Measurements from ENCODE around the gene IMPDH1.
A peak's percentile ranks its signal among the peaks of the same experiment; 100 is the strongest.
"Not testable (repeated sequence)": the region's sequence is repeated elsewhere in the genome, so short reads cannot be mapped to it uniquely, and the experiment has no call there.

Gene IMPDH1

DNA sequence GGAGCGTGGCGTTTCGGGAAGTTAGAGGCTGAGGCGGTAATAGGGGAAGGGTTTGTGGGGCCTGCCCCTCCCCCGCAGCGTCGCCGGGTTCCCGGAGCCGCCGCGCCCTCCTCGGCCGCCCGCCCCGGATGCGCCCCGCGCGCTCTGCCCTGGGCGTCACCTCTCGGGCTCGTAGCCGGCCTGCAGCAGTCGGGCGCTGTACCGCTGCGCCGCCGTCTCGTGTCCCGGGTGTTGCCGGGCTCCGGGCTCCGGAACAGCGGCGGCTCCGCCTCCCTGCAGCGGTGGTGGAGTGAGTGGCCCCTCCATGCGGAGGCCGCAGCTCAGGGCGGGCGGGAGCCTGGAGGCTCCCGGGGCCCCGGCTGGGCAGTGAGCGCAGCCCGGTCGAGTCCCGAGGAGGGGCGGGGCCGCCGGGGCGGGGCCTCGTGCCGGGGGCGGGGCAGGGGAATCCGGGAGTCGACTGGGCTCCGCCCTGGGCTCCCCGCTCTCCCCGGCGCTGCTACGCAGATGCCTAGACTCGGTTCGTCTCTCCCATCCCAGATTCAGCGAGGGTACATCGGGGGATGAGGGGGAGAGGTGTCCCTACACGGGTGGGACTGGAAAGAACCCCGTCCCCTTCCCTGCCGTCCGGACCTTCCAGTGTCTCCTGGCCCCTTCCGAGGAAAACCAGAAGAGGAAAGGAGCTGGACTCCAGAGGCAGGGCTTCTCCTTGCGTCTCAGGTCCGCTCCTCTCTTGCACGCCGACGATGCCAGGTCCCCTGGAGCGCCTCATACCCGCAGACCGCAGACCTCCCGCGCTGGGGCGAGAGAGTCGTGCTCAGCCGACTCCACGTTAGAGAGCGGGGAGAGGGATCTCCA is at the start of gene IMPDH1:
Gene IMPDH1 (minus strand): TSS at position 387 of the 855 bp plus-strand sequence. CDS start 81 bp downstream, at position 306.
- DNase-seq = peak; percentile 51 to 61

- DNase-seq = peak; percentile 21 to 76
Observed at GRCh38 chr7:128459394-128459878, 49.7 kb upstream of the IMPDH1 start.

DNA sequence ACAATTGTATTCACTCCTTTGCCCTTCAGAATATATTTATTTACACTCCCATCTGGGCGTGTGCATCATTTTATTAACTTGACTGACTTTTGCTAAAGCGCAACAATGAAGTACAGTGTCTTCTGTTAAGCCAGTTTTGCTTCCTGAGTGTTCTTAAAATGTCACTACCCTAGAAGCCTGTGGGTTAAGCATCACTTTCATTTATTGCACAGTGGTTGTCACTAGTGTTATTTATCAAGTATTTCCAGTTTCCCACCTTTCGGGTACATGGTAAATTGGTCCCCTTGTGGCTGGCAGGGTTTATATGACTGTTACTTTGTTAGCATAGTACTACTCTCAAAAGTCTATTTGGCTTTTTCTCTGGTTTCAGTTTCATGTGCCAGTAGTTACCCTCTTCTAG is 49.2 kb upstream of the IMPDH1 start:
- DNase-seq = no peak

GRCh38 chr7:128457385-128457784 is 47.6 kb upstream of the IMPDH1 start:
- not testable (repeated sequence) for DNase-seq

DNA sequence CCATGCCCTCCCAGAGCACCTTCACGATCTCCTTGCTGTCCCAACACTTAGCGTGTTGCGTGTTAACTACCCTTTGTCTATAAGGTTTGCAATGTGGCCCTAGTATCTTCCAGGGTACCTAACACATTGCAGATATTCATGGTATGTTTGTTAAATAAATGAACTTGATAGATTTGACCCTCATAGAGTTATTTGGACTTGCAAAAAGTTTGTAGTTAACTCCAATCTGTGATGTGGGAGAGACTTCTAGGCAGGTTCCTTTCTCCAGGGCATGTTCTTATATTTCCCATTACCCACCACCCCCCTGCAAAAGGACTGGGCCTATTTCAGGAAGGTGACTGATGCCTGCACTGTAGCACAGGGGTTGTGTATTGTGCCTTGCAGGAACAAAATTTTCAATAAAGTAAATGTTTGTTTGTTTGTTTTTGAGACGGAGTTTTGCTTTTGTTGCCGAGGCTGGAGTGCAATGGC is 46.5 kb upstream of the IMPDH1 start:
- DNase-seq = peak in 1 of 2 experiments; percentile 51

DNA sequence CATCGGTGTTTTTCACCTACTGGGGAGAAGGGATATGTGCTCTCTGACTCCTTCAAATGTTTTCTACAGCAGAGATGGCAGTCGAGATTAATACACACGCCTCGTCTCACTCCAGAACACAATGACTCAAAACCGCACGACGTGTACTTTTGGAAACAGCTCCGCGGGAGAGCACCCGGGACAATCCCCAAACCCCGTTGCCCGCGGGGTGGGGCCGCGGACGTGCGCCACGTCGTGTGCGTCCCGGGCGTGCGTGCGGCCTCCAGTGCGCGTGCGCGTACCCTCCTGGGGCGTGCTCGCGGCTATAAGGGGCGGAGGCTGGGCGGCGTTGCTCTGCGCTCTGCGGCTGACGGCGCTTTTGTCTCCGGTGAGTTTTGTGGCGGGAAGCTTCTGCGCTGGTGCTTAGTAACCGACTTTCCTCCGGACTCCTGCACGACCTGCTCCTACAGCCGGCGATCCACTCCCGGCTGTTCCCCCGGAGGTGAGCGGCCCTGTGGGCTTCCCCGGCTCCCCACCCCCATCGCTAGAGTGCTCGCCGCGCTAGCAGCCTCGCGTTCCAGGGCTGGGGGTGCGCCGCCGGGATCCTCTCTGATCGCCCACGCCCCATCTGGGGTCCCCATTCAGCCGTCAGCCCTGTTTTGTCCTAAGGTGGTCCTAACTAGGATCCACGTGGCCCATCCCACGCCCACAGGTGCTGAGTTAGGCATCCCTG is 45.9 kb upstream of the IMPDH1 start, which contains the start of gene HILPDA:
Gene HILPDA (plus strand): TSS at position 336 of the 712 bp plus-strand sequence. CDS start 1,391 bp downstream, outside the sequence.
- peak; percentile 95 for DNase-seq

DNA sequence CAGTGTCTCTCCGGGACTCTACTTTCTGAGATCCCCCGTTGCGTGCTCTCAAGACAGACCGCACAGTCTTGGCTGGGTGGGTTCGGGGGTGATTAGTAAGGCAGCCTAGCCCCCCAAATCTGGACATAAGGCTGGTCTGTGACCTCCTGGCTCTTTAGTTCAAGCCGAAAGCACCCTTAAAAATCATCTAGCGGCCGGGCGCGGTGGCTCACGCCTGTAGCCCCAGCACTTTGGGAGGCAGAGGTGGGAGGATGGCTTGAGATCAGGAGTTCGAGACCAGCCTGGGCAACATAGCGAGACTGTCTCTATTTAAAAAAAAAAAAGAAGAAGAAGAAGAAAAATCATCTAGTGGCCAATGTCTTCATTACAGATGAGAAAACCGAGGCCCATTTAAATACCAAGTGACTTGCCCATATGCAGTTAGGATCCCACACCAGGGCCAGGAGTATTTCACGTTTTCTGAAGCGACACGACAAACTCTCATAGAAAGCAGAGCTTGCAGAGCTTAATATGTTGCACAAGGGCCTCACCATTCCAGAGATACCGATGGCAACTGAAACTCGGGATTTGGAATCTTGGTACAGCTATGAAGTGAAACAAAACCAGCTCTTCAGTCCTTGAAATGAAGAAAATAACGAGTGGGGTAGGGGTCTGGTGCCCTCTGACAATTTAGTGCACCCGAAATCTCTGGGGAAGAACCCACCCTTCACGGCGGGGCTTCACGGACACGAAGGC is 45.2 kb upstream of the IMPDH1 start:
- DNase-seq = no peak

- DNase-seq = no peak
Observed at GRCh38 chr7:128453836-128454804, 44.3 kb upstream of the IMPDH1 start.

- DNase-seq = no peak
Observed at GRCh38 chr7:128452552-128452951, 42.8 kb upstream of the IMPDH1 start.

DNA sequence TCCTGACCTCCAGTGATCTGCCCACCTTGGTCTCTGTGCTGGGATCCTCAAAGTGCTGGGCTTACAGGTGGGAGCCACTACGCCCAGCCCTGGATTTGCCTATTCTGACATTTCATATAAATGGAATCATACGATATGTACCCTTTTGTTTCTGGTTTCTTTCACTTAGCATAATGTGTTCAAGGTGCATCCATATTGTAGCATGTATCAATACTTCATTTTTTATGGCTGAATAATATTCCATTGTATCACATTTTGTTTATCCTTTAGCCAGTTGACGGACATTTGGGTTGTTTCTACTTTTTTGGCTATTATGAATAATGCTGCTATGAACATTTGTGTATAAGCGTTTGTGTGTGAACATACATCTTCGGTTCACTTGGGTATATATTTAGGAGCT is 41.1 kb upstream of the IMPDH1 start:
- DNase-seq = no peak

DNA sequence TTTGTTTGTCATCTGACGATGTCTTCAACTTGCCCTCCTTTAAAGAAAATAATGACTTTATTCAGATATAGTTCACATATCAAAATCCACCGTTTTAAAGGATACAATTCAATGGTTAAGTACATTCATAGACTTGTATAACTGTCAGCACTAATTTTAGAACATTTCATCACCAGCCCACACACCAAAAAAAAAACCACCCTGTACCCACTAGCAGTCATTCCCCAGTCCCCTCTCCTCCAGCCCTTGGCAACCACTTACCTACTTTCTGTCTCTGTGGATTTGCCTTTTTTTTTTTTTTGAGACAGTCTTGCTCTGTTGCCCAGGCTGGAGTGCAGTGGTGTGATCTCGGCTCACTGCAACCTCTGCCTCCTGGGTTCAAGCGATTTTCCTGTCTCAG is 40.6 kb upstream of the IMPDH1 start:
- no peak for DNase-seq

GRCh38 chr7:128448751-128449302 is 39.0 kb upstream of the IMPDH1 start:
- no peak for DNase-seq

- DNase-seq = no peak
Observed at GRCh38 chr7:128447941-128448564, 38.3 kb upstream of the IMPDH1 start.

DNA sequence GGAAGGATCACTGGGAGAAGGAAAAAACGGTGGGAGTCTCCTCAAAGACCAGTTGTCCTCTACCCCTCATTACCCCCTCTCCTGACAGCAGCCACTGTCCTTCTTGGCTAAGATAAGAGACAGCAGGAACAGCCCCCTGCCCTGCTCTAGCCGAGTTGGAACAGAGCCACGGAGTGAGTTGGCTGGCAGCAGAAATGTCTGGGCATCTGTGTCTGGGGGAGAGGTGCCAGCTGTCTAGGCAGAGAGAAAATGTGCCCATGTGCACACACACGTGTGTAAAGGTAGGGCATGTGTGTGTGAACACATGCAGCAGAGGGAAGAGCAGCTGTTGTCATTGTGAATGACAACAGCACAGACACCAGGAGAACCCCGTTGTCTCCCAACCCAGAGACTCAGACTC is 36.5 kb upstream of the IMPDH1 start:
- DNase-seq = peak in 1 of 2 experiments; percentile 35

DNA sequence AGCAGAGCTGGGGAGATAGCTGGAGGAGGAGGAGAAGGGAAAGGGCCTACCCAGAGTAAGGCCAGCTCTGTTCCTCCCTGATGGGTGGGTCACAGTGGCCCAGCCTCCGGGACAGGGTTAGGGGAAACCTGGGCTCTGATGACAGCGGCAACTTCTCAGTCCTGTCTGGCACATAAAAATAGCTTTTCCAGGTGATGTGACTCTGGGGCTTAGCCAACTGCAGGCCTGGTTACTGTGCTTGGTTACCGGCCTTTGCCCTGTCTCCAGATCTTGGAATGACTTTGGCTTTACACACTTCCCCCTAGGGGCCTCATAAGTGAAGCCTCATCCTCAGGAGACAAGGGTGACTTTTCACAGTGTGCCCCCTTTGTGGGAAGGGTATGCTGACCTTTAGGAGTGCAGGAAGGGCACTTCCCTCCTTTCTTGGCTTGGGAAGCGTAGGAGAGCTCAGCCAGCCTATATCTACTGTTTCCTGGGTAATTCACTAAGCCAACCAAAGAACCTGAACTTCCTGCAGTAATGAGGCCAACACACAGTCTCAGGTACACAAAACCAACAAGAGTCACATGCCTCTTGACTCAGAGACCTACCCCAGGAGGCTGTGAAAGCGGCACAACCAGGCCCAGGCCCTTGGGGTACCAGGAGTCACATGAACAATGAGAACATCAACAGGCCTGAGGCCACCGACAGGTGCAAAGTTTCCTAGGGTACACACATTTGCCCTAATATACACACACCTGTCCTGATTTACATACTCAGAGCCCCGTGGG is 34.2 kb upstream of the IMPDH1 start:
- peak; percentile 72 to 93 for DNase-seq

DNA sequence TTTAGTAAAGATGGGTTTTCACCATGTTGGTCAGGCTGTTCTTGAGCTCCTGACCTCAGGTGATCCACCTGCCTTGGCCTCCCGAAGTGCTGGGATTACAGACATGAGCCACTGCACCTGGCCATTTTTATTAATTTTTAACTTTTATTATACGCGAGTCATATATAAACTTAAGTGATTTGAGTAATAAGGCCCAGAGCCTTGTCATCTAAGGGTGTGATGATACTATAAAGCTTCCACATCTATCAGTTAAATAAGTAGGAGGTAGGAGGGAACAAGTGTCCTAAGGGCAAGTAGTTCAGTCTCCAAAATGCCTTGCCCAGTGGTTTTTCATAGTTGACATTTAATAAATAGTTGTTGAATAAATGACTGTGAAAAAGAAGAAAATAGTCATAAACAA is 32.6 kb upstream of the IMPDH1 start:
- DNase-seq = no peak

DNA sequence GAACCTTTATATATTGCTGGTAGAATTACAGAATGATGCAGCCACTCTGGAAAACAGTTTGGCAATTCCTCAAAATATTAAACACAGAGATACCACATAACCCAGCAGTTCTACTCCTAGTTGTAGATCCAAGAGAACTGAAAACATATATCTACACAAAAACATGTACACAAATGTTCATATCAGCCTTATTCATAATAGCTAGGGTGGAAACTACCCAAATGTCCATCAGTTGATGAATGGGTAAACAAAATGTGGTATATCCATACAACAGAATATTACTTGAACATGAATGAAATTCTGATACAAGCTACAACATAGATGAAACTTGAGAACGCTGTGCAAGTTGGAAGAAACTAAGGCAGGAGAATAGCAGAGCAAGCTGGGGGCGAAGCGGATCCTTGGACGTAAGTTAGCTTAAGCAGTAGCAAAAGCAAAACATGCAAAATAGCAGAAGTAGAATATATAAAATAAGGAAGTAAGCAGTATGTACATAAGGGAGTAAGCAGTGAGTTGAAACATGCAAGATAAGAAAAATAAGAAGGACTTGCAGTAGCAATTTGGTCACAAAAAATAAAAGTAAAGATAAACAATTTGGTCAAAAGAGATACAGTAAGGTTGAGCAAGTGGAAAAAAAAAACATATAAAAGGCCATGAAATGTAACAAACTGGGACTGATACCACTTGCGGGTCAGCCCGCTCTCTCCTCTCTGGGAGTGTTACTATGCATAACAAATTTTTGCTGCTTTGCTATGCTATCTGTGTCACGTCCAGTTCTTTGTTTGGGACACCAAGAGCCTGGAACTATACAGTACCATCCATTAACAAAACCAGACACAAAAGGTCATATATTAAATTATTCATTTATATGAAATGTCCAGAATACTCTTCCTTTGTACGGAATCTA is 27.9 kb upstream of the IMPDH1 start:
- DNase-seq = no peak

- no peak for DNase-seq
Observed at GRCh38 chr7:128435327-128435686, 25.5 kb upstream of the IMPDH1 start.
